Fibroblast of peridontal ligament (primary cell): ENCODE measurements around the gene MIF4GD.
"Not testable (repeated sequence)": the region's sequence is repeated elsewhere in the genome, so short reads cannot be mapped to it uniquely, and the experiment has no call there.

Source experiments
- DNase-seq: peaks from one replicate; pipeline ENCODE4 v3.0.0-alpha.2; 2010; ENCODE audit errors: extremely low read depth

The MIF4GD gene

DNA sequence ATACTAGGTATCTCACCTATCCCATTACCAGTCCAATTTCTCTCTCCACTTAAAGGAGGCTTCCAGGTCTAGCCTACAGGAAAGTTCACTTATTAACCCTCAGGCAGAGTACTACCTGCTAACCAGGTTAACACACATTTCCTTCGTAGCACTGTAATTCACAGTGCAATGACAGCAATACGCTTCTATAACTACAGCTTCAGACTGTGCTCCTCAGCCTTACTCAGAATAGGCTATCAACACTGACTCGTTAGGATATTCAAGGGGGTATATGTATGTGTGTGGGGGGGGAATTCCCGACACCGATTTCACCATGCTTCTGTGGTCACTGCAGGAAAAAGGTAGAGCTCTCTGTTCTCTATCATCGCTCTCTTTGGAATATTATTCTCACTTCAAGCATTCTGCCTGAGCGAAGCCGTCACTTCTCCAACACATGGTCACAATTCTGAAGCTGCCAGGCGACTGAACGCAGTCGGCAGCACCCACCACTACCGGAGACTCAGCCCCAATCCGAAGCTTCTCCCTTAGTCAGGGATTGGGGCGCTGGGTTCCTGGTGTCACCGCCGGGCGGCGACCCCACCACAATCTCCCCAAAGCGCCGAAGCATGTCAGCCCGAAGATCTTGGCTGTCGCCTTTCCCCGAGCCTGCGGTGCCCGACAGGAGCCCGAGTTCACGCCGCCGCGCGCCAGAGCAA, 10.2 kb downstream of the MIF4GD start:
- DNase-seq: no peak

DNA sequence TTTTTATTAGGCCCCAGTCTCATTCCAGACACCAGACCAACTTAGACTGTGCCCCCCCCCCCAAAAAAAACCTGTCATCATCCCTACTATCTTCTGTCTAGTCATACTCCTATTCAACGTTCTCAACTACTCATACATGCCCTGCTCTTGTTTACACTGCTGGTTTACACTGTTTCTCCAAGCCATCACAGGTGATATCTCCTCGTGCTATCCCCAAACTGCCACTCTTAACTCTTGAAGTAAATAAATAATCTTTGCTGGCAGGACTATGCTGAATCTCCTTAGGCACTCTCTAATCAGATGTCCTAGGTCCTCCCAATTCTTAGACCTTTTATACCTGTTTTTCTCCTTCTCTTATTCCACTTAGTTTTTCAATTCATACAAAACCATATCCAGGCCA, 13.8 kb downstream of the MIF4GD start:
- not testable (repeated sequence) for DNase-seq

DNA sequence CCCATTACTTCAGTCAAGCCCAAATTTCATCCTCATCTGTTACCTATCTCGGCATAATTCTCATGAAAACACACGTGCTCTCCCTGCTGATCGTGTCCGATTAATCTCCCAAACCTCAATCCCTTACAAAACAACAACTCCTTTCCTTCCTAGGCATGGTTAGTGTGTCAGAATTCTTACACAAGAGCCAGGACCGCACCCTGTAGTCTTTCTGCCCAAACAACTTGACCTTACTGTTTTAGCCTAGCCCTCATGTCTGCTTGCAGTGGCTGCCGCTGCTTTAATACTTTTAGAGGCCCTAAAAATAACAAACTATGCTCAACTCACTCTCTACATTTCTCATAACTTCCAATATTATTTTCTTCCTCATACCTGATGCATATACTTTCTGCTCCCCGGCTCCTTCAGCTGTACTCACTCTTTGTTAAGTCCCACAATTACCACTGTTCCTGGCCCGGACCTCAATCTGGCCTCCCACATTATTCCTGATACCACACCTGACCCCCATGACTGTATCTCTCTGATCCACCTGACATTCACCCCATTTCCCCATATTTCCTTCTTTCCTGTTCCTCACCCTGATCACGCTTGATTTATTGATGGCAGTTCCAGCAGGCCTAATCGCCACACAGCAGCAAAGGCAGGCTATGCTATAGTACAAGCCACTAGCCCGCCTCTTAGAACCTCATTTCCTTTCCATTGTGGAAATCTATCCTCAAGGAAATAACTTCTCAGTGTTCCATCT, 14.9 kb downstream of the MIF4GD start:
- not testable (repeated sequence) for DNase-seq

DNA sequence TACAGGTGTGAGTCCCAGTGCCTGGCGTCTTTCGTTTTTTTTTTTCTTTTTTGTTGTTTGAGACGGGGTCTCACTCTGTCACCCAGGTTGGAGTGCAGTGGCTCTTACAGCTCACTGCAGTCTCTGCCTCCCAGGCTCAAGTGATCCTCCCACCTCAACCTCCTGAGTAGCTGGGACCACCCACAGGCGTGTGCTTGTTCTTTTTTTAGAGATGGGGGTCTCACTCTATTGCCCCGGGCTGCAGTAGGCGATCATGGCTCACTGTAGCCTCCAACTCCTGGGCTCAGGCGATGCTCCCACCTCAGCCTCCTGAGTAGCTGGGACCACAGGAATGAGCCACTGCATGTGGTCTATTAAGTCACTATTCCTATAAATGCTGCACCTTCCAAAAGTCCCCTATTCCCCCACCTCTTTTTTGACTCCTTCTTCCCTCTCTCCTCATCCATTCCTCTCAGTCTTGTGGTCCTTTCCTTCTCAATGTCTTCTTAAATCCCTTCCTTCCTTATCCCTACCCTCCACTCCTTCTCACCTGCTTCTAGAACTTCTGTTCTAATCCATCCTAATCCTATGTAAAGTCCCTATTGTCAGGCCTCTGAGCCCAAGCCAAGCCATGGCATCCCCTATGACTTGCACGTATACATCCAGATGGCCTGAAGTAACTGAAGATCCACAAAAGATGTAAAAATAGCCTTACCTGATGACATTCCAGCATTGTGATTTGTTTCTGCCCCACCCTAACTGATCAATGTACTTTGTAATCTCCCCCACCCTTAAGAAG, 18.8 kb downstream of the MIF4GD start:
- no peak for DNase-seq

DNA sequence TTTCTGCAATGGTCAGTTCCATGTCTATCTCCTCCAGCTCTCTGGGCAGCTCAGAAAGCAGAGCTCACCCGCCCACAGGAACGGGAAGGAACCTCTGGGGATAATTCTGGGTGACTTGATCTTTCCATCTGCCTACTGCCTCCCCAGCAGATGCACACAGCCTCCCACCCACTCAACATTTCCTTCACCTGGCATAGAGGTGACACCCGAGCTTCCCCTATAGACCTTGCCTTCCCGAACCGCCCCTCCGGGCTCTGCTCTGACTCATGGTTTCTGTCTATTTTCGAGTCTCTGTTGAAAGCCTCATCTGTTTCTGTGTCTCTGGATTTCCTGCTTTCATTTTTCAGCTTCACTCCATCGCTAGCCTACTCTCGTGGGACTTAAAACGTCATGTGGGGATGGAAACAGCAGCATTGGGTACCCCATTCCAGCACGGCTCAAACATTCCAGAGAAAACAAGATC, 21.0 kb downstream of the MIF4GD start:
- peak; percentile 90 for DNase-seq

DNA sequence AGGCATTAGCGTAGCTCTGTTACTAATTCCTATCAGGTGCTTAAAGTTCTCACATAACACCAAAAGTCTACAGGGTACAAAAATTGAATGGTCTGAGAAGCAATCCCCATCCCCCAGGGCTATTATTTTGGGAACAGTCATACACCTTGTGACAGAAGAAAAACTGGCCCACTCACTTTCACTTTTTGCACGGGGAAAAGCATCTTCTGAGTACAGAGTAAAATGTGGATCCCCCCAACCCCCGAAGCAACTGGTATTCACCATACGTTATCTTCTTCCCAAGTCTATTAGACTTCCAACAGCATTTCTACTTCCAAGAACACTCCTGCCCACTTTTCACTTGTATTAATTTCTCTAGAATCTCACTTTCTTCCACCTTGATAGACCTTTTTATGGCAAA, 21.5 kb downstream of the MIF4GD start:
- no peak for DNase-seq

DNA sequence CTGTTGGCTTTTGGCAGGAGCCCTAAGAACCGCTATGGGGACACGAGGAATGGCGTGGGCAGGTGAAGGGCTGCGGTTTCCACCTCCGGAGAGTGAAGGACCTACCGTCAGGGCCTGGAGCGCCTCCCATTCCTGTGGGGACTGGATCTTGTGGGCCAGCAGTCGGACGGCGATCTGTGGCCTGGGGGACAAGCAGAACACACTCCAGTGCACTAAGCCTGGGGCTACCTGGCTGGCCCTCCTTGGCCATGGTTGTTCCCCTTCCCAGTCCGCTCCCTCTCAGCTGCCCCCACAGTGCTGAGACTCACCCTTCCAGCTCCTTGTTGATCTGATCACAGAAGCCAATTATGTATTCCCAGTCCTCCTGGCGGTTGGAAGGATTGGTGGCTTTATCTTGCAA, 24.6 kb downstream of the MIF4GD start:
- no peak for DNase-seq

DNA sequence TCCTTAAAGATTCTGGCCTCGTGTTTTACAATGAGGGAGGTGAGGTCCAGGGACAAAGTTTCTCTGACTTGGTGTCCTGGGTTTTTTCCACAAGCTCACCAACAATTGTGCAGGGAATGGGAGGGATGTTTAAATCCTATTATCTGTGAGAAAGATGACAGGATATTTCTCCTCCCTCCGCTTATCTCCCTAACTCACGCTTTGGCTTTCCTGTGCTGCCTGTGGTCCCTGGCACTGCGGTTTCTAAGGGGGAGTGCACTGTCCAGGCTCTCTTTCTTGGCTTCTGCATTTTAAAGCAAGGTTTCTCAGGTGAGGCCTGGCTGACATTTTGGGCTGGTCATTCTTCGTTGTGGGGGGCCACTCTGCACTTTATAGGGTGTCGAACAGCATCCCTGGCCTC, 26.0 kb downstream of the MIF4GD start:
- DNase-seq: no peak

DNA sequence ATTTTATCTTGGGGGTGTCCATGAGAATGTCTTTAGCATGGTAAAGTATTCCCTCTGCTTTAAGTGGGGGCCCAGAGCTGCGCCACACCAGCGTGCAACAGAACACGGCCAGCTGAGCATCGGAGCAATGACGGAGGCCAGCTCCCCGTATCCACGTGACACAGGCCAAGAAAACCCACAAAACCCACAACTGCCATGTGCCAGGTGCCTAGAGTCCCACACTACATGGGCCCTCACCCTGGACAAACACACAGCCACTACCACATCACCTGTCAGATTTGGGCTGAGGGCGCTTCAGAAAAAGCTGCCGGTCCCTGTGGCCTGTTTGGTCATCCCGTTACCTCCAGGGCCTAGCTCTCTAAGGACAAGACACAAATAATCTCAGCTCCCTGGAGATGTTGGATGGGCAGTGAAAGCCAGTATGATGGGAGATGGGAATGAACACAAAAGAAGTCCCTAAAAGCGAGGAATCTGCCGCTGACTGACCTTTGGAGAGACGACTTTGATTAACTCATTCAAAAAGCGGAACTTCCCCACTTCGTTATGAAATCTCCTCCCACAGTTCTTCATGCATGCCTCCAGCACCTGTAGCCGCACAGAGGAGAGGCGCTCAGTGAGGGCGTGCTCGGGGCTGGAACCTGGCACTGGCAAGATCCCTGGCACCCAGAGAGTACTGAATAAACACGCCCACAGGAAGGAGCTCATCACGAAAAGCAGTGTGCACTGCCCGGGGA, 26.7 kb downstream of the MIF4GD start:
- DNase-seq: no peak

DNA sequence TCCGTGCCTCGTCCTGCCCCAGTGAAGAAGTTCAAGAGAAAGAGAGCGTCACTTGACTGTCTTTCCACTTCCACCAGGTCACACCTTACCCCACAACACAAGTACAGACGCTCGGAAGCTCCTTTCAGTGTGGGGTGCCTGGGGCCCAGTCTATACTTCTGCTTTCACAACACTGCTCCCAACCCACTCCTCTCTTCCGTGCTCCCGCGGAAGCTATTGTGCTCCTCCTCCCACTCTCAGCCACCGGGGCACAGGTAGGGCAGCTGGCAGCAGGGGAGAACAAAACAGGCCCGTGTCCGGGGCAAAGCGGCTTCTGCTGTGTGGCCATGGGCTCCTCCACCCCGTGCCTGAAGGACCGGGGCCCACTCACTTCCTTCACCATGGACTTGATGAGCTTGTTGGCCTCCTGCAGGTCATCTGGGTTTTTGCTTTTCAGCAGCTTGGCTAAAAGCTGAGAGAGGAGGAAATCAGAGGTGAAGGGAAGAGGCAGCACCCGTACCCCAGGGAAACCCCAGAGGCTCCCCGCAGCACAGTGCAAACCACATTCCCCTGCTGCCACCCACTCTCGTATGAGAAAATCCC, 28.5 kb downstream of the MIF4GD start:
- DNase-seq: no peak

DNA sequence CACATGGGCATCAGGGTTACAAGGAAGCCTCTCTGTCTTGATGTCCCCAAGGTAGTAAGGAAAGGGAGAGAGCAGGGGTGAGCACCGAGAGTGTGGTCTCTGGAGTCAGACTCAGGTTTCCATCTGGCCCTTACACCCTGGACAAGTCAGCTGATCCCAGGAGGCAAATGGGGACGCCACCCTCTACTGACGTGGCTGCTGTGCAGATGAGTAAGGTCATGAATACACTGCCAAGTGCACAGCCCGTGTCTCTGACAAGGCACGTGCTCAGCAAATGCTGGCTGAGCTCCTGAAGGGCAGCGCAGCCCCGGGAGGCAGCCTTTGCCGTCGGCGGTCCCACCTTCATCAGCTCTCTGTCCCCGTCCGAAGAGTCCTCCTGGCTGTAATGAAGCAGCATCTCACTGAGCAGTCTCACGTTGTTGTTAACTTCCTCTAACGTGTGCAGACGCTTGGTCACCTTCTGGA, 29.0 kb downstream of the MIF4GD start:
- DNase-seq: peak; percentile 47

DNA sequence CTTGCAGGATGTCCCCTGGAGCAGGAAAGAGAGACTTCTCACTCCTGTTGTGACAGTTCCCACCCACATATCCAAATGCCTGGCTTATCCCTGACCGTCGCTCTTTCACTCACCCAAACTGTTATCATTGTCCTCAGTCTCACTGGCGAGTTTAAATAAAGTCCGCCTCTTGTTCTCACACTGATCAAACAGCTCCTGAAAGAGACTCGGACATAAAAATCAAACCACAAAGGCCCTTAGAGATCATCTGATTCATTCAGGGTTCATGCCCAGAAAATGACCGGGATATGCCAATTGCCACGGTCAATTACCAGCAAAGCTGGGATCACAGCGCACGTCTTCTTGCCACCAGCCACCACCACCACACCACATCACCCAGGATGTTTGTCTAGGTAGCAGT, 29.5 kb downstream of the MIF4GD start:
- DNase-seq: peak; percentile 34

DNA sequence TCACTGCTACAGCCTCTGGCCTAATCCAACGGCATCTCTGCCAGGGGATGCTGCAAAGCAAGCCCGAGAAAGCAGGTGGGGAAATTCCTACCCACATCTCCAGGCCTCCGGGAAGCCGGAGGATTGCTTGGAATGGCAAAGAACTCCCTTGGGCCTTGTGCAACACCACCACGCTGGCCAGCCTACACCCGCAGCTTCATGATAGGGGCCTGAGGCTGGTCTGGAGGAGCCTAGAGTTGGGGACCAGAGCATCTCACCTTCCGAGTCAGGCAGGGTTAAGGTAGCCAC, 29.9 kb downstream of the MIF4GD start:
- DNase-seq: peak; percentile 50

DNA sequence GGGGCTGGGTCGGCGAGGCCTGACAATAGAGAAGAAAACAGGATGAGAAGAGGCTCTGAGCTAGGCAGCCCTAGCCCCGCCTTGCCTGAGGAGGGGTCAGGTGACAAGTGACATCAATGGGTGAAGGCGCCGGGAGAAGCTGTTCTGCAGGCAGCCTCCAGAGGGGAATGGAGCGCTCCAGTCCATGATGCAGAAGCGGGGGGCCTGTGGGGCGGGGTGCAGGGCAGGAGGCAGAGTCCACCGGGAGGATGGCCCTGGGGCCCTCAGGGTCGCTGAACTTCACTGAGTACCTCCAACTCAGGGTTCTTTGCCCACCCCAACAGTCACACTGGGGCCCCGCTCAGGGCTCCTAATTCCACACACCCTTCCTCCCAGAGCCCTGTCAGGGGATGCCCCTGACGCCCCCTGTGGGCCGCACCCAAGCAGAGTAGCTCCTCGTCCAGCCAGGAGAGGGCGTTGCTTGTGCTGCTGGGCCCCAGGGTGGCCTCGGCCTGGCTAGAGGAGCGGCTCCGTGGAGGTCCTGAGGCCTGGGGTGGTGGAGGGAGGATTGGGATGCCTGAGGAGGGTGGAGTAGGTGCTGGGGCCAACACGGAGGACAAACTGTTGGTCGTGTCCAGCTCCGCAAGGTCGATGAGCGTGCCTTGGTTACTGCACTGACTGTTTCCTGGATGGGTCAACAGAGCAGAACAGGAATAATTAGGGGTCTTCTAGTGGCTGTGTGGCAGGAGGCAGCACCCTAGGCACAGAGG, 30.5 kb downstream of the MIF4GD start:
- DNase-seq: no peak

DNA sequence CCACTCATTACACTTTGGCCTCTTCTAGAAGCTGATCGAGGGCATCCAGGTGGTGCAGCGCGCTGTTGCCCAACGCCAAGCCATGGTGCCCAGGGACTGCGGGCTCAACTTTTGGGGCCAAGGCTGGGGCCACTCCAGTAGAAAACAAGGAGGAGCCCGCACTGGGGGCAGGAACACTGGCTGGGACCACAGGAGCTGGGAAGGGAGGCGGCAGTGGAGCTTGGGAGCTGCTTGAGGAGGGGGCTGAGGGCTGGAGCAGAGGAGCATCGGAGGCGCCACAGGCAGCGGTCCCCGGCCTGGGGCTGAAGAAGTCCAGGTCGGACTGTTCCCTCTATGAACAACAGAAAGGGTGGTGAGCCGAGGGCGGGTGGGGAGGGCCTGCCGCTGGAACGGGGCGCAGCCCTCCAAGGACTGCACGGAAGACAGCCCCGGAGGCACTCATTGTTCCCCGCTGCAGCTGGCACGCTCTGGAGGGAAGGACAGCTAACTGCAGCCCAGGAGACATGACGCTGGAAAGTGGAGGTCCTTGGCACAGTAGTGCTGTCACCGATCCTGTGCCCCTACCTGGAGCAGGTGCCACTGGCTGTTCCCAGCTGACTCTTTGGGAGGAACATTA, 31.1 kb downstream of the MIF4GD start:
- no peak for DNase-seq

DNA sequence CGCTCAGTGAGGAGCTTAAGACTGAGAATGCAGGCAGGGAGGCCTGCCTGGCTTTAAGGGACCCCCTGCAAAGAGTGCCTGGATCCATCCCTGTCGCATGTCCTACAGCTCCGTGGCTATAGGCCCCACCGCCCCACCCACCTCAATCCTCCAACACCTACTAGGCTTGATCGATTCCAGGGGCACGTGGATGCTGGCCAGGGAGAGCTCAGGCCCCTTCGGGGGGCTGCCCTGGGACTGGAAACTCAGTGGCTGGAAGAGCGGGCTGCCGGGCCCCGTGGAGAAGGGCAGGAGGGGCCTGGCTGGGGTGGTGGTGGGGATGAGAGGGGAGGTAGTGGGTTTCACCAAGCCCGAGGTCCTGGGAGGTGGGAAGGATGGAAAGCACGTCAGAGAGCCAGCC, 31.8 kb downstream of the MIF4GD start:
- no peak for DNase-seq

DNA sequence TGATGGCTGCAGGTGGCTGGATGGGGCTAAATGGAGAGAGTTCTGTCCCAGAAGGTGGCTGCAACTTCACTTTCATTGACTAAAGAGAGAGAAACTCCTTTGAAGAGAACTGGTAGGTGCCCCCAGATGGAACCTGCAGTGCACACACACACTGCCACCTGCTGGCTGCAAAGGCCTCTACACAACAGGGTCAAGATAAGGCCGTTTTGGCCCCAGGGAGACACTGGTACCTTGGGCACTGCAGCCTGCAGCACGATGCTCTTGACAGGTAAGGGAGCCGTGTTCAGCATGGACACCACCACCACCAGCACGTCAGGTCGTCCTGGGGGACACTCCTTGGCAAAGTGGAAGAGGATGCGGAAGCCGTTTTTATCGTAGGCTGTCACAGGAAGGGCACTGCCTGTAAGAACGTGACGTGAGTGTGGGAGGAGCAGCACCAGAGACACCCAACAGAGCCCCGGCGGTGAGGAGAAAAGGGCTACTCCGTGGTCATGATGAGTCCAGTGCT, 32.3 kb downstream of the MIF4GD start:
- peak; percentile 62 for DNase-seq

DNA sequence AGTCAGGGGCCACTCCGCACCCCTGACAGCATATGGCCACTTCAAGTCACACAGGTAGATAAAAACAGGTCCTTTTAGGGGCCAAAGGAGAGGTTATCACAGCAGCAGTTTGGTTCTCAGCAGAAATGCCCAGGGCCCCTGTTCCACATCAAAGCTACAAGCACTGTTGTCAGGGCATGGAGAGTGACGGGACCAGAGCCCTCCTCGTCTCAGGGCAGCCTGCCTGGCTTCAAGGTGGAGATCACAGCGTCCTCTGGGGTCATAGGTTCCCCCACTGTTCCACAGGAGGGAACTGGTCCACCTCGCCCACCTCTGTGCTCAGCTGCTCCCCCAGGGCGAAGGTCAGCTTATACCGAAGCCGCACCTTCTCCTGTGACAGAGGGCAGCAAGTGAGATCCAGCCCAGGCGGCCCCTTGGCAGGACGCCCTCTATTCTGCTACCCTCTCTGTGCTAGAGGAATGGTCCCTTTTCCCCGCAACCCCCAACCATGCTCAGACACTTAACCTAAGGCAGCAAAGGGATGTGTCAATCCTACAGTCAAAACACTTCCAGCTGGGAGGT, 32.9 kb downstream of the MIF4GD start:
- DNase-seq: no peak

DNA sequence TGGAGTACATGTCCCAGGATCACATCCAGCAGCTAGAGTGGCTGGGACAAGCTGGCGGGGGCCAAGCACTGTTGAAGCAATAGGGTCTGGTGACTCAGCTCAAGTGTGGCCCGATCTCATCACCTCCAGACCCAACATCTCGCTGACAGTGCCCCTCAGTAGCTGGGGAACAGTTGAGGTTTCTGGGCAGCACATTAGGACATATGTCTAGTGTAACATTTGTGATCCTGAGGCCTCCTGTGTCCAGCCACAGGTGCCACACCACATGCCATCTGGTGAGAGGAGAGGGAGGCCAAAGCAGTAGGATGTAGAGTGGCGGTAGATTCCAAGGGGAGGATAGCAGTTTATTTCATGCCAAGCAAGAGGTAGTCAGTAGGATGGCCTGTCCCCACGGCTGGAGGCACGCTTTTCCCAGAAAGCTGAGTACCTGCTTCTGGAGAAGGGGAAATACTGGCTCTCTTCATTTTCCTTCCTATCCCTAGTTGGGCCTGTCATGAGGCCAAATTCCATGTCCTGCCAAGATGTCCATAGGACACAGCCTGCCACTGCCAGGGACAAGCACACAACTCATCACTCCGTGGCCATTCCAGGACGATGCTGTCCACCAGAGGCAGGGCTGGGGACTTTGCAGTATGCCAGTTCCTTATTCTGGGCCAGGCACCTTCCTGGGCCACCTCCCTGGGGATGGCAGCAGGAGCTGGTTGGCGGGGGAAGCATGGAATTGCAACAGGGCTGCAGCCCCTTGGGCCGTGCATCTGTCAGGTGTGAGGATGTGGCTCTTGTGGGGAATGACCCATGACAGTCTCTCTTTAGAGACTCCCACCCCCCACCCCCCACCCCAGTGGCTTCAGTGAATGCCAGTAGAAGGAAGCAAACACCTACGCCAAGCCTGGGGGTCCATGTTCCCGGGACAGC, 33.7 kb downstream of the MIF4GD start:
- no peak for DNase-seq
